Thyroid gland (tissue), 4 donors: ENCODE measurements around the gene CLPSL2. TPM values are rescaled to one million over a fixed set of nuclear protein-coding genes. Genes with fewer than 3 reads are reported as not detected.

ENCODE experiments used
- total RNA-seq, 4 donors: library from RNA; depleted of rRNA; stranded (reverse); fragments of >200 nt; gene quantifications; one replicate each; pipeline ENCODE4 v1.2.3, GENCODE V29; 2016

The CLPSL2 gene
- total RNA-seq, 4 donors from 2014 or later, result not detected

Other genes starting within 250 kb of the CLPSL2 start
- 100 to 1,000 TPM; 239 to 600 (median 253) TPM for gene FKBP5, start 87.7 kb upstream of the CLPSL2 start, total RNA-seq
- gene ARMC12, start 39.6 kb upstream of the CLPSL2 start, total RNA-seq, result 1 to 10 TPM in 3 of 4 donors, under 1 TPM in 1; 0.40 to 2.4 (median 1.4) TPM
- not detected for gene CLPSL1, start 4.4 kb downstream of the CLPSL2 start, total RNA-seq
- gene CLPS, start 20.7 kb downstream of the CLPSL2 start, total RNA-seq, result not detected
- gene LHFPL5, start 28.8 kb downstream of the CLPSL2 start, total RNA-seq, result not detected
- gene SRPK1, start 144.5 kb downstream of the CLPSL2 start, total RNA-seq, result 10 to 100 TPM; 34.3 to 54.7 (median 50.7) TPM
- gene SLC26A8, start 248.0 kb downstream of the CLPSL2 start, total RNA-seq, result under 1 TPM; 0.13 to 0.89 (median 0.60) TPM